Activated T-helper 1 cell treated with anti-CD3 and anti-CD28 coated beads, Interleukin-2, amount 50 U/mL, for 16 hours (primary cell): ENCODE results near the gene RAB4A.
A peak's percentile ranks its signal among the peaks of the same experiment; 100 is the strongest.

Source experiments
- DNase-seq, 2 donors: peaks; one replicate each; pipeline ENCODE4 v3.0.0-alpha.2; 2020; ENCODE audit warnings: low read depth in 1 of 2, low spot score in 1 of 2

The RAB4A gene

GRCh38 chr1:229270547-229271447, at the start of gene RAB4A:
Gene RAB4A (plus strand): TSS chr1:229271111. CDS start chr1:229271340, 229 bp downstream.
- peak; percentile 43 to 69 for DNase-seq

GRCh38 chr1:229222081-229222480, 48.8 kb upstream of the RAB4A start:
- DNase-seq, result no peak

- no peak for DNase-seq
These were observed 47.4 kb upstream of the RAB4A start for GRCh38 chr1:229223498-229223897.

GRCh38 chr1:229224308-229224707, 46.6 kb upstream of the RAB4A start:
- no peak for DNase-seq

GRCh38 chr1:229225331-229225782, 45.6 kb upstream of the RAB4A start:
- no peak for DNase-seq

- DNase-seq, result no peak
These were observed 44.1 kb upstream of the RAB4A start for GRCh38 chr1:229226796-229227195.

- DNase-seq, result peak; percentile 70 to 75
These were observed 43.5 kb upstream of the RAB4A start for GRCh38 chr1:229227298-229227919.

- DNase-seq, result no peak
These were observed 42.4 kb upstream of the RAB4A start for GRCh38 chr1:229228522-229228921.

- no peak for DNase-seq
These were observed 41.7 kb upstream of the RAB4A start for GRCh38 chr1:229229137-229229720.

- no peak for DNase-seq
These were observed 41.2 kb upstream of the RAB4A start for GRCh38 chr1:229229721-229230139.

- DNase-seq, result no peak
These were observed 40.6 kb upstream of the RAB4A start for GRCh38 chr1:229230140-229230892.

GRCh38 chr1:229230893-229231753, 39.8 kb upstream of the RAB4A start:
- no peak for DNase-seq

GRCh38 chr1:229231754-229232119, 39.2 kb upstream of the RAB4A start:
- DNase-seq, result no peak

- DNase-seq, result no peak
These were observed 35.9 kb upstream of the RAB4A start for GRCh38 chr1:229234870-229235472.

GRCh38 chr1:229237320-229237719, 33.6 kb upstream of the RAB4A start:
- no peak for DNase-seq

- no peak for DNase-seq
These were observed 32.7 kb upstream of the RAB4A start for GRCh38 chr1:229238231-229238630.

GRCh38 chr1:229238674-229239415, 32.1 kb upstream of the RAB4A start:
- no peak for DNase-seq

GRCh38 chr1:229240532-229240931, 30.4 kb upstream of the RAB4A start:
- no peak for DNase-seq

GRCh38 chr1:229241390-229241789, 29.5 kb upstream of the RAB4A start:
- no peak for DNase-seq
